HG03460 (cell line): ENCODE data around the gene KCNJ13.
A peak's percentile ranks its signal among the peaks of the same experiment; 100 is the strongest.

ENCODE experiments used
- ATAC-seq: cut with Tn5 transposase; IDR thresholded peaks from one replicate; pipeline ENCODE4 v1.9.1; 2021; ENCODE audit not compliant: unreplicated experiment

KCNJ13 gene

GRCh38 chr2:232776435-232776834 is at the start of gene KCNJ13:
KCNJ13 (minus strand) TSS chr2:232776565; CDS start chr2:232771362, 5,203 bp downstream.
- no peak for ATAC-seq

- no peak for ATAC-seq
These were observed 41.4 kb upstream of the KCNJ13 start for GRCh38 chr2:232817756-232818155.

GRCh38 chr2:232816657-232817056 is 40.3 kb upstream of the KCNJ13 start:
- no peak for ATAC-seq

- ATAC-seq: no peak
These were observed 39.2 kb upstream of the KCNJ13 start for GRCh38 chr2:232815569-232815968.

GRCh38 chr2:232810444-232810843 is 34.1 kb upstream of the KCNJ13 start:
- ATAC-seq: no peak

- no peak for ATAC-seq
These were observed 33.2 kb upstream of the KCNJ13 start for GRCh38 chr2:232809349-232810124.

- no peak for ATAC-seq
These were observed 25.7 kb upstream of the KCNJ13 start for GRCh38 chr2:232802091-232802490.

GRCh38 chr2:232800166-232800565 is 23.8 kb upstream of the KCNJ13 start:
- ATAC-seq: no peak

- ATAC-seq: no peak
These were observed 21.8 kb upstream of the KCNJ13 start for GRCh38 chr2:232798187-232798586.

- no peak for ATAC-seq
These were observed 19.6 kb upstream of the KCNJ13 start for GRCh38 chr2:232795920-232796319.

- no peak for ATAC-seq
These were observed 18.6 kb upstream of the KCNJ13 start for GRCh38 chr2:232794981-232795380.

- no peak for ATAC-seq
These were observed 16.9 kb upstream of the KCNJ13 start for GRCh38 chr2:232793271-232793670.

GRCh38 chr2:232791518-232791917 is 15.2 kb upstream of the KCNJ13 start:
- ATAC-seq: no peak

GRCh38 chr2:232789082-232789481 is 12.7 kb upstream of the KCNJ13 start:
- no peak for ATAC-seq

- ATAC-seq: no peak
These were observed 11.4 kb upstream of the KCNJ13 start for GRCh38 chr2:232787806-232788205.

- no peak for ATAC-seq
These were observed 6.9 kb upstream of the KCNJ13 start for GRCh38 chr2:232783278-232783677.

- peak; percentile 92 for ATAC-seq
These were observed 5.4 kb upstream of the KCNJ13 start for GRCh38 chr2:232781765-232782164.

GRCh38 chr2:232779934-232780333 is 3.6 kb upstream of the KCNJ13 start:
- no peak for ATAC-seq

- no peak for ATAC-seq
These were observed 3.1 kb upstream of the KCNJ13 start for GRCh38 chr2:232779465-232779864.

GRCh38 chr2:232777276-232777675 is 911 bp upstream of the KCNJ13 start:
- no peak for ATAC-seq

GRCh38 chr2:232773815-232774214 is 2.5 kb downstream of the KCNJ13 start:
- ATAC-seq: no peak

GRCh38 chr2:232772531-232772930 is 3.8 kb downstream of the KCNJ13 start:
- ATAC-seq: peak; percentile 84

GRCh38 chr2:232771870-232772269 is 4.5 kb downstream of the KCNJ13 start:
- no peak for ATAC-seq
